Activated naive CD8-positive, alpha-beta T cell treated with anti-CD3 and anti-CD28 coated beads, Interleukin-2, amount 50 U/mL, for 24 hours (primary cell): ENCODE measurements around the gene CD160.

ENCODE experiments used
- ATAC-seq: fragments of 150-1000 bp; cut with Tn5 transposase; one replicate; pipeline ENCODE4 v1.10.0; 2021
- DNase-seq: peaks from one replicate; pipeline ENCODE4 v3.0.0; 2021
- H3K27ac Mint-ChIP-seq: one replicate; pipeline ENCODE4 v1.8.0; 2021; ENCODE audit warnings: mild to moderate bottlenecking, mixed read lengths
- H3K27me3 Mint-ChIP-seq: one replicate; pipeline ENCODE4 v1.8.0; 2021; ENCODE audit warnings: mixed read lengths
- H3K36me3 Mint-ChIP-seq: one replicate; pipeline ENCODE4 v1.8.0; 2021; ENCODE audit warnings: low read depth, mixed read lengths
- H3K4me1 Mint-ChIP-seq: one replicate; pipeline ENCODE4 v1.8.0; 2021; ENCODE audit warnings: mixed read lengths
- H3K4me3 Mint-ChIP-seq: one replicate; pipeline ENCODE4 v1.8.0; 2021; ENCODE audit warnings: mild to moderate bottlenecking, moderate library complexity, mixed read lengths
- H3K9me3 Mint-ChIP-seq: one replicate; pipeline ENCODE4 v1.8.0; 2021; ENCODE audit warnings: mixed read lengths

The CD160 gene

GRCh38 chr1:145785547-145785946 is 66.2 kb downstream of the CD160 start:
- ATAC-seq = no peak
- peaks cover 29% of the 10 kb centered on the region for H3K36me3 Mint-ChIP-seq
- no peaks in the 10 kb centered on the region for H3K9me3 Mint-ChIP-seq
- no peak overlapping the region for H3K27ac Mint-ChIP-seq
- DNase-seq = no peak
- H3K4me3 Mint-ChIP-seq = no peak overlapping the region
- peaks cover 33% of the 10 kb centered on the region for H3K4me1 Mint-ChIP-seq
- no peaks in the 10 kb centered on the region for H3K27me3 Mint-ChIP-seq

- Mint-ChIP-seq H3K27me3 (no peaks in the 10 kb centered on the region), H3K9me3 (no peaks in the 10 kb centered on the region), H3K4me3 (no peak overlapping the region), H3K4me1 (peaks cover 33% of the 10 kb centered on the region), H3K27ac (peak overlapping the region; percentile 40), H3K36me3 (peaks cover 24% of the 10 kb centered on the region)
- peak; percentile 75 for ATAC-seq
- DNase-seq = no peak
Observed at GRCh38 chr1:145786271-145786670, 67.0 kb downstream of the CD160 start.

GRCh38 chr1:145788580-145788979 is 69.3 kb downstream of the CD160 start:
- peaks cover 33% of the 10 kb centered on the region for H3K4me1 Mint-ChIP-seq
- H3K27ac Mint-ChIP-seq = no peak overlapping the region
- H3K27me3 Mint-ChIP-seq = no peaks in the 10 kb centered on the region
- peaks cover 25% of the 10 kb centered on the region for H3K36me3 Mint-ChIP-seq
- ATAC-seq (no peak), DNase-seq (no peak)
- H3K4me3 Mint-ChIP-seq = no peak overlapping the region
- no peaks in the 10 kb centered on the region for H3K9me3 Mint-ChIP-seq
